Activated CD4-positive, alpha-beta T cell treated with anti-CD3 and anti-CD28 coated beads for 36 hours (primary cell): ENCODE measurements around the gene SLC5A11. TPM values are rescaled to one million over a fixed set of nuclear protein-coding genes. Genes with fewer than 3 reads are reported as not detected.

Source experiments
- ATAC-seq: fragments of 200-7000 bp; cut with Tn5 transposase; one replicate; pipeline ENCODE4 v1.10.0; 2021; ENCODE audit warnings: mild to moderate bottlenecking, moderate library complexity
- CTCF ChIA-PET: fragments of 350-600 bp; sonication (Branson Sonifier 250); formaldehyde crosslinking; loops from one replicate; lab custom pipeline; 2021; ENCODE audit warnings: antibody characterized with exemption; lab: Charles Lee
- POLR2A ChIA-PET: fragments of 350-600 bp; sonication (Branson Sonifier 250); formaldehyde crosslinking; loops from one replicate; lab custom pipeline; 2021; ENCODE audit warnings: antibody characterized with exemption, inconsistent platforms; lab: Charles Lee
- DNase-seq: peaks from one replicate; pipeline ENCODE4 v3.0.0-alpha.2; 2020
- H3K27ac Mint-ChIP-seq: one replicate; pipeline ENCODE4 v1.8.0; 2021; ENCODE audit warnings: mixed read lengths
- H3K27me3 Mint-ChIP-seq: one replicate; pipeline ENCODE4 v1.8.0; 2021; ENCODE audit warnings: mixed read lengths
- H3K36me3 Mint-ChIP-seq: one replicate; pipeline ENCODE4 v1.8.0; 2021; ENCODE audit warnings: low read depth, mixed read lengths
- H3K4me1 Mint-ChIP-seq: one replicate; pipeline ENCODE4 v1.8.0; 2021; ENCODE audit warnings: mixed read lengths
- H3K4me3 Mint-ChIP-seq: one replicate; pipeline ENCODE4 v1.8.0; 2021; ENCODE audit warnings: mild to moderate bottlenecking, moderate library complexity, mixed read lengths
- H3K9me3 Mint-ChIP-seq: one replicate; pipeline ENCODE4 v1.8.0; 2021; ENCODE audit warnings: low read depth, mixed read lengths
- intact Hi-C, 2 experiments: fragments of 100-400 bp; cut with DNase I in 1 of 2; cut with micrococcal nuclease in 1 of 2; formaldehyde crosslinking; loops; one replicate each; pipeline versions ENCODE4 v1.14.2 to v1.15.1; 2022 to 2024; cut with DNase I, micrococcal nuclease
- total RNA-seq, 2 experiments: library from RNA; stranded (reverse); gene quantifications; one replicate each; pipeline ENCODE4 v1.2.3, GENCODE V29; 2021

SLC5A11 gene
- total RNA-seq, 2 experiments from 2014 or later: not detected

DNA sequence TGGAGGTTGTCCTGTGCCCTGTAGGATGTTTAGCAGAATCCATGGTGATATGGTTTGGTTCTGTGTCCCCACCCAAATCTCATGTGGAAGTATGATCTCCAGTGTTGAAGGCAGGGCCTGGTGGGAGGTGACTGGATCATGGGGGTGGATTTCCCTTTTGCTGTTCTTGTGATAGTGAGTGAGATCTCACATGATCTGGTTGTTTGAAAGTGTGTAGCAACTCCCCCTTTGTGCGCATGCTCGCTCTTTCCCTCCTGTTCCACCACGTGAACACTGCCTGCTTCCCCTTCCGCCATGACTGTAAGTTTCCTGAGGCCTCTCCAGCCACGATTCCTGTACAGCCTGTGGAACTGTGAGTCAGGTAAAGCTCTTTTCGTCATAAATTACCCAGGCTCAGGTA is 107.5 kb downstream of the SLC5A11 start:
- POLR2A ChIA-PET: no interaction called here
- H3K9me3 Mint-ChIP-seq: no peaks in the 10 kb centered on the region

DNA sequence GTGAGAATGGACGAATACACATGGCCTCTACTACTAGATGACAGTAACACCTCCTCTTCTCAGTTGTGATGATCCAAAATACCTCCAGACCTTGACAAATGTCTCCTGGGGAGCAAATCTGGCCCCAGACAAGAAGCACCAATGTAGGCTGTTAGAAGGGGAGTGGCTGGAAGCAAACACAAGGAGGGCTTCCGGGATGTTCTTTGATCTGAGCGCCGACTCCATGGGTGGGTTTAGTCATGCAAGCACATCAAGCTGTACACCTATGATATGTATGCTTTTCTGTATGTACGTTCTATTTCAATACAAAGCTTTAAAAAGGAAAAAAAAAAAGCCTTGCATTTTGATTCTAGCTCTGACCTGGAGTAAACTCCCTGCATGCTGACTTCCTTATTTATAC is 108.0 kb downstream of the SLC5A11 start:
- ChIA-PET CTCF (interaction anchor here (1.1 kb wide), 2 partner anchors 9 to 450 kb away, joined by 3 to 4 read pairs; no protein-coding TSS in a partner anchor), POLR2A (no interaction called here)
- no peak overlapping the region for H3K4me3 Mint-ChIP-seq
- H3K27ac Mint-ChIP-seq: no peak overlapping the region
- no peaks in the 10 kb centered on the region for H3K4me1 Mint-ChIP-seq
- peaks cover 33% of the 10 kb centered on the region for H3K36me3 Mint-ChIP-seq
- DNase-seq (no peak), ATAC-seq (no peak)
- H3K9me3 Mint-ChIP-seq: no peaks in the 10 kb centered on the region
- intact Hi-C loops: no loop called here
- H3K27me3 Mint-ChIP-seq: no peaks in the 10 kb centered on the region

More for the DNA sequence above, 107.5 kb downstream of the SLC5A11 start:
- no peak for DNase-seq
- CTCF ChIA-PET: interaction anchor here (0.9 to 1.1 kb wide), 2 partner anchors 9 to 11 kb away, joined by 3 to 5 read pairs; no protein-coding TSS in a partner anchor
- no peak for ATAC-seq
- Mint-ChIP-seq H3K36me3 (peaks cover 32% of the 10 kb centered on the region), H3K4me1 (no peaks in the 10 kb centered on the region), H3K27ac (no peak overlapping the region), H3K27me3 (no peaks in the 10 kb centered on the region), H3K4me3 (no peak overlapping the region)
- intact Hi-C loops: no loop called here

- POLR2A ChIA-PET: no interaction called here
- Mint-ChIP-seq H3K27me3 (no peaks in the 10 kb centered on the region), H3K4me3 (no peak overlapping the region), H3K36me3 (peaks cover 35% of the 10 kb centered on the region), H3K27ac (no peak overlapping the region), H3K9me3 (no peaks in the 10 kb centered on the region), H3K4me1 (no peaks in the 10 kb centered on the region)
- ATAC-seq (no peak), DNase-seq (no peak)
- intact Hi-C loops: no loop called here
- CTCF ChIA-PET: interaction anchor here (1.1 kb wide), 2 partner anchors 8 to 450 kb away, joined by 3 to 4 read pairs; no protein-coding TSS in a partner anchor
Observed at GRCh38 chr16:24954137-24954536, 108.4 kb downstream of the SLC5A11 start.

DNA sequence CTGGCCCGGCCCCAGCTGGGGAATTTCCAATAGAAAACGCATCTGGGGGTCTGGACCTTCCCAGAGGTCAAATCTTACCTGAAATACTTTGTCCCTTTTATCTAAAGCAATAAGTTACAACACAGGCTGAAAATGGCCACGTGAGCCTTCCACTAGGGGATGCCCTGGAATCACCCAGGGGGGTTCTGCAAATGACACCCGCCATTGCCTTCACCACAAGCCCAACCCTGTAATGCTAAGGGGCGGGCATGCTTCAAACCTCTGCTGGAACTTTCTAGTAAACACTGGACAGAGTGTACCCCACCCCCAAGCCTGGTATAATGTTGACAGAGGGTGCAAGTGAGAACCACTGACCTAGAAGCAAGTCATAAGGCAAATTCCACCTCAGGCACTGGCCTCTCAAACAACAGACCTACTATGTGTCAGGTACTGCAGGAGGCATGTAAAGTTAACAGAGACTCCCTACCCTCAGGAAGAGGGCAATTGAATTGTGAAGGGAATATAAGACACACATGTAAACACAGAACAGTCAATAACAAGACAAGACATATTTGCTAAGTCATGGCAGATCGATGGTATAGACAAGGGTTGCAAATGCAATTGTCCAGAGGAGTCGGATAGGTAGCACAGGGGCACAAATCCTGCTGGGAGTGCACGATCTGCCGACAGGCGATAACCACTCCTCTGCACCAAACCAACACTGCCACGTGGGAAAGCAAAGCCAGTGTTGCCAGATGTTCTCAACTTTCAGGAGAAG is 110.4 kb downstream of the SLC5A11 start:
- ChIA-PET POLR2A (no interaction called here), CTCF (interaction anchor here (0.6 kb wide), 1 partner anchor 211 kb away, joined by 3 read pairs; no protein-coding TSS in a partner anchor)
- Mint-ChIP-seq H3K4me1 (no peaks in the 10 kb centered on the region), H3K9me3 (no peaks in the 10 kb centered on the region), H3K4me3 (no peak overlapping the region), H3K27me3 (no peaks in the 10 kb centered on the region), H3K36me3 (peaks cover 41% of the 10 kb centered on the region), H3K27ac (no peak overlapping the region)
- ATAC-seq (no peak), DNase-seq (no peak)
- intact Hi-C loops: no loop called here

- Mint-ChIP-seq H3K36me3 (peaks cover 52% of the 10 kb centered on the region), H3K4me3 (no peak overlapping the region), H3K27me3 (no peaks in the 10 kb centered on the region), H3K9me3 (peaks cover 7% of the 10 kb centered on the region), H3K27ac (no peak overlapping the region), H3K4me1 (no peaks in the 10 kb centered on the region)
- CTCF ChIA-PET: no interaction called here
- no peak for ATAC-seq
- DNase-seq: no peak
- POLR2A ChIA-PET: no interaction called here
- intact Hi-C loops: no loop called here
Observed at GRCh38 chr16:24957887-24958286, 112.1 kb downstream of the SLC5A11 start.

Other genes starting within 250 kb of the SLC5A11 start
- 10 to 100 TPM; 34.6 to 46.1 TPM for gene TNRC6A, start 116.3 kb upstream of the SLC5A11 start, total RNA-seq
- gene ARHGAP17, start 169.4 kb downstream of the SLC5A11 start, total RNA-seq: 10 to 100 TPM; 55.1 to 60.4 TPM